Activated CD8-positive, alpha-beta memory T cell treated with anti-CD3 and anti-CD28 coated beads, Interleukin-2, amount 50 U/mL, for 24 hours (primary cell): Measurements from ENCODE around the gene KRT23.

ENCODE experiments used
- DNase-seq: peaks from one replicate; pipeline ENCODE4 v3.0.0-alpha.2; 2020; ENCODE audit errors: extremely low read depth

The KRT23 gene, protein sequence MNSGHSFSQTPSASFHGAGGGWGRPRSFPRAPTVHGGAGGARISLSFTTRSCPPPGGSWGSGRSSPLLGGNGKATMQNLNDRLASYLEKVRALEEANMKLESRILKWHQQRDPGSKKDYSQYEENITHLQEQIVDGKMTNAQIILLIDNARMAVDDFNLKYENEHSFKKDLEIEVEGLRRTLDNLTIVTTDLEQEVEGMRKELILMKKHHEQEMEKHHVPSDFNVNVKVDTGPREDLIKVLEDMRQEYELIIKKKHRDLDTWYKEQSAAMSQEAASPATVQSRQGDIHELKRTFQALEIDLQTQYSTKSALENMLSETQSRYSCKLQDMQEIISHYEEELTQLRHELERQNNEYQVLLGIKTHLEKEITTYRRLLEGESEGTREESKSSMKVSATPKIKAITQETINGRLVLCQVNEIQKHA

DNA sequence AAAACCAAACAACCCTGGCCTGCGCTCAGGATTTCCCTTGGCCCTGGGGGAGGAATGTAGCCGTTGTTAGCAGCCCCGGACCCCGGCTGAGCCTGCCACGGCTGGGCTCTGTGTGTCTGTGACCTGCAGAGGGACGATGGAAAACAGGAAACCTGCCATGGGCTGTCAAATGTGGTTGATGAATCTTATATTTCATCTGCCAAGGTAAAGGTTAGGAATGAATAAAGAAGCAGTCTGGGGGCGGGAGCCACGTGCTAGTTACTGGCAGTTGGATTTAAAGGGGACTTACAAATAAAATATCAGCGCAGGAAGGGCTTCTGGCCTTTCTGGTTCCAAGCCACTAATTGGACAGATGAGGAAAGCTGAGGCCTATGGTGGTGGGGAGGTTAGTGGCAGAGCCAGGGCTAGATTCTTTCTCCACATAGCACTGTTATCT lies at the start of gene KRT23:
Gene KRT23, minus strand, starts transcription at position 263 of the 436 bp plus-strand sequence. CDS start 1,043 bp downstream, outside the sequence.
- DNase-seq, result no peak

DNA sequence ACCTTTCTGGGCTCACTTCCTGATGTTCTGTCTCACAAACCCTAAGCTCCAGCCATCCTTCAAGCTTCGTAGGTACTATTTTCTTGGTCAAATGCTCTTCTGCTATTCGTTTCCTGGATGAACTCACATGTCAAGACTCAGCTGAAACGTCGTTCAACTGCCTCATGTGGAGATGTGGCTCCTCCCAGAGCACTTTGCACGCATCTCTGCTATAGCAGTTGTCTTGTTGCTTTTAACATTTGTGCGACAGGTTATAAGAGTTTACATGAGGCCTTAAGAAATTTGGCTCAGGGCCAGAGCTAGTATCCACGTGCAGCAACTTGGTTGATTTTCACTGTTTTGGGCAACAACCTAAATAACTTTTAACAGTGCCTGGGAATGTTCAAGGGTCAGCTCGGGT lies 49.5 kb upstream of the KRT23 start:
- DNase-seq, result no peak

DNA sequence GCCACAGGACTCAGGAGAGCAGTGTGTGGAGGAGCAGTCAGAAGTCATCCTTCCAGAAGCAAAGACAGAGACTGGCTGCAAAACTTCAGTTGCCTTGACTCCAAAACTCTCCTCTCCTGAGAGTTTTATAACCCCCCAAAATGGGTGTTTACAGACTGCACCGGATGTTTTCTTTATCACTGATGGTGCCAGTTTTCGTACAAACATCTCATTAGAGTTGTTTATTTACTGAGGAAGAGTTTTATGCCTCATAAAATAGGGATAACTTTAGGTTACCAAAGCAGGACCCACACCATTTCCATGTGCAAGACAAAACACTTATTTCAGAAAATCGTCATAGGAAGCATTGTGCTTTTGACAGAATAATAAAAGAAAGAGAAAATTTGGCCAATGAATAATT lies 46.8 kb upstream of the KRT23 start, which contains the start of gene KRT40:
Gene KRT40, minus strand, starts transcription at position 101 of the 400 bp plus-strand sequence. Its CDS starts 53 bp downstream, at position 48.
- no peak for DNase-seq

DNA sequence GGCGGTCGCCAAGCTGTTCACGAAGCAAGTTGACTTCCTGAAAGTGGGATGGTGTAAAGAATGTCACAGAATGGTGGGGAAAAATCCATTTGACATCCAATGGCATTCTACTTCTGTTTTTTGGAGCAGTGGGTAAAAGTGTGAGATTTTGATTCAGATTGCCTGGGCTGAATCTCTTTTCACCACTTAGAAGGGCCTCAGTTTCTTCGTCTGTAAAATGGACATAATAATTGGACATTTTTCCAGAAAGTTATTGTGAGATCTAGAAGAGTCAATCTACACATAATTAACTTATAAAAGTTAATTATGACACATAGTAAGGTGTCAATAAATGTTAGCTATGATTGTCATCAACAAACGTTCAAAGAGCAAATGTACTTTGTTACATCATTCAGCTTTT lies 43.7 kb upstream of the KRT23 start:
- DNase-seq, result no peak

DNA sequence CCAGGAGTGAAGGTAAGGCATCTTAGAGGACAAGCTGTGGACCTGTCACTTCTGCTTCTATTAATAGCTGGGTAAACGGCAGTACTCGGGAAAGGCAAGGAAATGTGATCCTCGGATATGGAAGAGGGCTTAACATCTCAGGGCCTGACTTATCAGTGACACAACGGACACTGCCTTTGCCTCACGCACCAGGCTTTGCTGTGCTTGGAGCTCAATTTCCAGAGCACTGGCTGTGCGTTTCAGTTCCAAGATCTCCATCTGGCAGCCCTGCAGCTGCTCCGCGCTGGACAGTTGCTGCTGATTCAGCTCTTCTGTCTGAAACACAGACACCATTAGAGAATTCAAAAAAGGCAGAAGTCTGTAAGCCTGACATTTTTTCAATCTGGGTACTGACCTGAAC lies 43.1 kb upstream of the KRT23 start:
- no peak for DNase-seq

DNA sequence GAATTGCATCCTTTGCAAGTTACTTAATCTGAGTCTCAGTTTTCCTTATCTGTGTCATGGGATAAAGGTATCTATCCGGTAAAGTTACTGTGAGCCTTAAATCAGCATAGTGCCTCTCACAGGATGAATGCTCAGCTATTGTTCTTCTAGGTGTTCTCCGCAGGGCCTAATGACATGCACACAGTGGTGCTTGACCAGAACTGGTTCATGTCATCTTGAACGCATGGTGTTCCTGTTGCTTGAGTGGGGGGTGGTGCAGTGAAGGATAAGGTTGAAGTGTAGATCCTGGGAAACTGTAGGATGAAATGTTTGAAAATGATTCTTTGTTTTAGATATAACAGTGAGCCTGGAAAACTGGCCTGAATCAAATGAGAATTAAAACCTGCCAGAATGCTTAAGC lies 42.7 kb upstream of the KRT23 start:
- no peak for DNase-seq

DNA sequence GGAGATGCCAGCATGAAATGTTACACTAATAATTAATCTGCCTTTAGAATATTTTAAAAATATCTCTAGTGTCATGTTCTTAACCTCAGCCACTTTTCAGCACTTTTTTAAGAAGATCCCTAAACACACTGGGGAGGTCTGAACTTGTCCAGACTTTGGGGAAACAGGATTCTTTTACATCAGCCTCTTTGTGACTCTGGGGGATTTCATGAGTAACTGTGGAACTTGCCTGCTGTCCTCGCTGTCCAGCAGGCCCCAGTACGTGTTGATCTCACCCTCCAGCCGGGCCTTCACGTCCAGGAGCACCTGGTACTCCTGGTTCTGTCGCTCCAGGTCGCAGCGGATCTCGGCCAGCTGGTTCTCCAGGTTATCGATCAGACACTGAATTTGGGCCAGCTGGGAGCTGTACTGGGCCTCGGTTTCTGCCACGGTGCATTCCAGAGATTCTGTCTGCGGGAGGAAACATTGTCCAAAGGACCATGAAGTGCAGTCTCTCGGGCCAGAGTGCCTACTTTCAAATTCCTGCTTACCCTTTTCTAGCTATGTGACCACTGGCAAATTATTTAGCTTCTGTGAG lies 41.2 kb upstream of the KRT23 start:
- no peak for DNase-seq

DNA sequence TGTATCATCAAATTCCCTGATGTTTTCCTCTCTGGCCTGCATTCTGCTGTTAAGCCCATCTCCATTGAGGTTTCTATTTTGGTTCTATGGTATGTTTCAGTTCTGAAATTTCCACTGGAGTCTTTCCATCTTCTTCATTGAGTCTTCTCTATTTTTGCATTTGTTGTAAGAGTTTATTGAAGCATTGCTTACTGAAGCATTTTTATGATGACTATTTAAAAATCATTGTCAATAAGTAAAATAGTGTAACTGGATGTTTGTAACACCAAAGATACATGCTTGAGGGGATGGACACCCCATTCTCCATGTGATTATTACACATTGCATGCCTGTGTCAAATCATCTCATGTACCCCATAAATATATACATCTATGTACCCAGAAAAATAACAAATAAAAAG lies 38.1 kb upstream of the KRT23 start:
- DNase-seq, result no peak

DNA sequence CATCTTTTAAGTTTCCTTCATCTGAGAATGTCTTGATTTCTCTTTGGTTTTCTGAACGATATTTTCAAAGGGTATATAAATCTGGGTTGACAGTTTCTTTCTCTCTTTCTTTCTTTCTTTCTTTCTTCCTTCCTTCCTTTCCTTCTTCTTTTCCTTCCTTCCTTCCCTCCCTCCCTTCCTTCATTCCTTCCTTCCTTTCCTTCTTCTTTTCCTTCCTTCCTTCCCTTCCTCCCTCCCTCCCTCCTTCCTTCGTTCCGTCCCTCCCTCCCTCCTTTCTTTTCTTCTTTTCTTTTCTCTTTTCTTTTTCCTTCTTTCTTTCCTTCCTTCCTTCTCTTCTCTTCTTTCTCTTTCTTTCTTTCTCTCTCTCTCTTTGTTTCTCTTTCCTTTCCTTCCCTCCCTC lies 36.9 kb upstream of the KRT23 start:
- no peak for DNase-seq

DNA sequence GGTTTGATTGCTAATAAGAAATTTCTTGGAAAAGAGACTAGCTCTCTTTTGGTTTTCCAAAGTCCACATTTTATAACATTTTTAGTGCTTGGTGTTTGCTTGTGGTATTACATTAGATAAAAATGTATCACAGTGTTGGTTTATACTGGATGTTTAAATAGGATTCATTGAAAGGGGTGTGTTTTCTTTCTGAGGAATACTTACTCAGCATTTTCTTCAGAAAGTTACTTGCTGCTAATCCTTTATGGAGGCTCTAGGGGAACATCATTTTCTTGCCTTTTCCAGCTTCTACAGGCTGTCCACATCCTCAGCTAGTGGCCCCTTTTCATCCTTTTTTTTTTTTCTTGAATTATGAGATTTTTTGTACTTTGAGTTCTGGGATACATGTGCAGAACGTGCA lies 30.1 kb upstream of the KRT23 start:
- no peak for DNase-seq

DNA sequence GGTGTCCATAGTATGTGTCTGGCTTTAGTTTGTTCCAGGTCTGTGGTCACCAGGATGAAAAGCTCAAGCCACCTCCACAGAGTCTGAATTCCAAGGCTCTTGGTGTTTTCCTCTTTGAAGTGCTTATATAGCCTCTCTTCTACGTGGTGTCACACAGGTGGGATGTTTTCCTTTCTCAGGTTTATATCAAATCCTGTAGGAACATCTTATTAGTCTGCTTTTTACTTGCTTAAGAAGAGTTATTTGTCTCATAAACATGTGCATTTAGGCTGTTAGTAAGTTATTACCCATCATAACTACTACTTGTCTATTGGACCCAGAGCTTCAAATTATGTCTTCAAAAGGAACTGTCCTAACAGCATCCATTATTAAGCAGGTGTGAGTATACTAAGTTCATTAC lies 29.4 kb upstream of the KRT23 start, which contains the start of gene KRT39:
Gene KRT39, minus strand, starts transcription at position 101 of the 400 bp plus-strand sequence. Its CDS starts 92 bp downstream, at position 9.
- DNase-seq, result no peak

DNA sequence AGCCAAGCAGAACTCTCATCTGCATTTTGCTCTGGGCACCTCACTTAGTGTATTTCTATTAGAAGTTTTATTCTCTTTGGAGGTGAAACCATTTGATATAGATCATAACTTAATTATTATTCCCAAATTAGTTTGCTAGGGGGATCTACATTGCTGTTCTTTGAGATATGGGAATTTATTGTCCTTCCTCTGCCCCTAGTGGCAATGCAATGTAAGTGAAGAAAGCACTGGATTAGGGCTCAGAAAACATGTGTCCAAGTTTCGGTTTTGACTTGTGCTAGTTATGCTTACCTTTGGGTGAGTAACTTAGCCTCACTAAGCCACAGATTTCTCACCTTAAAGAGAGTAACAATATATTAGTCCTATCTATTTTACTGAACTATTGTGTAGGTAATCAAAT lies 26.4 kb upstream of the KRT23 start:
- no peak for DNase-seq

DNA sequence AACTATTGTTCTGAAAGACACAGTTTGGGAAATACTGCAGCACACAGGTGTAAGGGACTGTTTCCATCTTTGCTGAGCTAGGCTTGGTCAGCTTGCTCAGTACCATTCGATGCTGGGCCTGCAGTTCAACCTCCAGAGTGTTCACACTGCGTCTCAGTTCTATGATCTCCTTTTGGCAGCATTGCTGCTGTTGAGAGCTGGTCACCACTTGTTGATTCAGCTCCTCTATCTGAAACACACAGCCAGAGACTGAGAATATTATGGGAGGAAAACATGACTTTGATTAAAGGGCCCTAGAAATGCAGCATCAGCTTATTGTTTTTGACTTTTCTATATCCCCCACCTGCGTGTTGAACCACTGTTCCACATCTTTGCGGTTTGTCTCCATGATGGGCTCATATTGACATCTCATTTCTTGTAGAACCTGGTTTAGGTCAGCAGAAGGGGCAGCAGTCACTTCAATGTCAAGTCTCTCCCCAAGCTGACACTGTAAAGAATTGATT lies 24.7 kb upstream of the KRT23 start:
- DNase-seq, result no peak

DNA sequence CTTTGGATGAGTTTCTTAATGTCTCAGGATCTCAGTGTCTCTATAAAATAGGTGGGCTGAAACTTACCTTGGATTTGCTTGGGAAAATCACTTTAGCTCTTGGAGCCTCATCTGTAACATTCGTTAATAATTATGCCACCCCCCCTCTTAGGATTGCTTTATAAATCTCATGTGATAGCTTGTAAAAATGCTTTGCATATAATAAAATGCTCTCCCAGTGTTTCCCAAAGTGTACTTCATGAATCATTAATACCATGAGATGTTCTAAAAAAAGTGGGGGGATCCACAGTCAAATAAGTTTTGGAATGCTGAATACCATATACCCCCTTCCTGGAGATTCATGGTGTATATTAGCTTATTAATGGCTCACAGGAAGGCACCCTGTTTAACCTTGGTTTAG lies 24.1 kb upstream of the KRT23 start:
- no peak for DNase-seq

DNA sequence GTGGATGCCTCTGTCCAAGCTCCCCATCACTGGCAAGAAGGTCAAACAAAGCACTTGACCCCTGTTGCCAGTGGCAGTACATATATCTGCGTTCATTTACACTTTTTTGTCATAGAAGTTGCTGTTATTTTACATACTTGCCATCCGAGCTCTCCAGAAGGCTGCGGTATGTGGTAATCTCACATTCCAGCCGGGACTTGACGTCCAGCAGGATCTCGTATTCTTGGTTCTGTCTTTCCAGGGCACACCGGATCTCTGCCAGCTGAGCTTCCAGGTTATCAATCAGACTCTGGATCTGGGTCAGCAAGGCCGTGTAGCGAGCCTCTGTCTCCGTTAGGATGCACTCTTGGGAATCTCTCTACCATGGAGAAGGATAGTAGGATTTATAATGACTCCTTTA lies 22.7 kb upstream of the KRT23 start:
- no peak for DNase-seq

DNA sequence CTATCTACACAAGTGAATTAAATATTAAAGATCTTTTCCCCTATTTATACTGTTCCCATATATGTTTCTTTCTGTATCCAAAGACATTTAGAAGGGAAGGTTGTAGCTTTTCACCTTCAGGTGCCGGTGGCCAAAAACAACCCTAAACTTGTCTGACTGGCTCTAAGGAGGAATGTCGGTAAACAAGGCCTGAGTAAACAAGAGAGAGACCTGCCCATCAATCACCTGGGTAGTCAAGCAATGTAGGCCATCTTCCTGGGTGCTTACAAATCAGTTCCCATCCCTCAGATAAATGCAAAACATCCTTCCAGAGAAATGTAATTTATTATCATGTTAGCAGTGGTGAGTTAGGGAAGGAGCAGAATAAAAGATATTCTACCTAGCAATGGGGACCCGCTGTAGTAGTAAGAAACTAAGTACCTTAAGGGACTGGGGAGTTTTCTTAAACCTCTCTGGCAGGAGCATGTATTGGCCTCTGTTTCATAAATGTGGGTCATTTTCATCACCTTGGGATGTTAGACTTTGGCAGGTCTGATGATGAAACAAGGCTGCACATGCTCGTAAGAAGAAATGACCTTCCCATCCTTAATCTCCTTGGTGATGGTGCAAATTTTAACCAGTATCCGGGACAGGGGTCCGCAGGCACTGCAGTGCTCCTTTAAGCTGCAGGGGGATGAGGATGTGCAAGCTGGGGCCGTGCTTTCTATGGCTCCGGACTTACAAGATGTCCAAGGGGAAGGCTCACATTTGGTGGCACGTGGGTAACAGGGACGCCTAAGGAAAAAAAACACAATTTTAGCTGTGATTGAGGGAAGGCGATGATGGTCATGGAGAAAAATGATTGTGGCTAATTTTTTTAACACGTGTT lies 20.9 kb upstream of the KRT23 start:
- no peak for DNase-seq

DNA sequence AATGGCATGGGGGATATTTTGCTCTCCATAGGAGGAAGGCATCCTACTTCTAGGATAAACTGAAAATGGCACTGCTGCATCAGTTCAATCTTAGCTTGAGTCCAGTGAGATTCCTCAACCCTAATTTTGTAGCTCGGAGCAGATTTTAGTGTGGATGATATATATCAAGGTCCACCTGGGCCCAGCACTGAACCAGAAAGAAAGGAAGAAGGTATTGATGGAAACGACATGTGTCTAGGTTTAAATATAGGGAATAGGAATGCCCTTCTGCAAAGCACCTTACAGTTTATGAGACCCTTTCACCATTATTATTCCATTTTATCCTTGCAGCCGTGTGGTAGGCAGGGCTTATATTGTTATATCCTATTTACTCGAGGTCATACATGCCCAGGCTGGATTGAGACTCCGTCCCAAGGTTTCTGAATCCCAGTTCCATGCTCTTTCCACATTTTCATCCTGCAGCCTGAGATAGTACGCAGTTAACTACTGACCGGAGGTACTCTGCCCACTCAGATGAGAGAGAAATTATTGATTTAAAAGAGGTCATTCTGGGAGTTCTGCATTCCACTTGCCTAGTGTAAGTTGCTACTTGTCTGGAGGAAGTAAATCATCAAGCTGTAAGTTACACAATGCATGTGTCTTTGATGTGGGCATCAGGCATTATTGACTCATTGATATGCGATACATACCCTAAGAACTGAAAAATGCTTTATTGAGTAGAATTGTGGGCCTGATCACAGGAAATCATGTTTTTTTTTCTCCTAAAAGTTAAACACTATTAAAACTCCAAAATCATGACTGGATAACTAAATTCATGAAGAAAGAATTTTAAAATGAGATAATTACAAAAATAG lies 19.2 kb upstream of the KRT23 start:
- DNase-seq, result no peak

DNA sequence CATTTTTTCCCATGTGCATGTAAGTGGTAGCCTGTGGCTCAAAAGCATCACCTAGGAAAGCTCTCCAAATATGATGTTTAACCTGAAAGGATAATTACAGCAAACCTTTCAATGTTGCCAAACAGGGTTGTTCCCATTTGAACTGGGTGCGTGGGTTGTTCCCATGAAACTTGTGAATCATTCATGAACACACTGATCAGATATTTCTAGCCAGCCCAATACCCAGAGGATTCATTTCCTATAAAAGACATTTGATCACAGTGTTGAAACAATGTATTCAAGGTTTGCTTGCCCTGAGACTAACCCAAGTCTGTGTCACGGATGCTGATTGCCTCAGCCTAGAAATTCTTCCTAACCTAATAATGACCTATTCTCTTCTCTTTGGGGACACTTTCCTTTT lies 16.4 kb upstream of the KRT23 start:
- DNase-seq, result no peak

DNA sequence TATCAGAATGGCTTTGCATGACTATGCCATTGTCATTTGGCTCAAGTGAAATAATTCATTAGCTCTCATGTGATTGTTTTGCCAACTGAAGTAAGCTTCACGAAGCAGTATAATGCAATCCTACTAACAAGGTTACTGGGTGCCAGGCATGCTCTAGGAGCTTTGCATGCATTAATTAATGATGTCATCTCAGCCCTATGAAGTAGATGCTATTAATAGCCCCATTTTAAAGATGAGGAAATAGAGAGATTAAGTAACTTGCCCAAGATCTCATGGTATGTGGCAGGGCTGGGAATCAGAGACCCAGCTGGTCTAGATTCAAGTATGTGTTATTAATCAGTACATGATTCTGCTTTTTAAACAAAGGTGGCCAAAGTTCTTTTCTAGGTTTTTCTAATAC lies 15.2 kb upstream of the KRT23 start:
- DNase-seq, result no peak

DNA sequence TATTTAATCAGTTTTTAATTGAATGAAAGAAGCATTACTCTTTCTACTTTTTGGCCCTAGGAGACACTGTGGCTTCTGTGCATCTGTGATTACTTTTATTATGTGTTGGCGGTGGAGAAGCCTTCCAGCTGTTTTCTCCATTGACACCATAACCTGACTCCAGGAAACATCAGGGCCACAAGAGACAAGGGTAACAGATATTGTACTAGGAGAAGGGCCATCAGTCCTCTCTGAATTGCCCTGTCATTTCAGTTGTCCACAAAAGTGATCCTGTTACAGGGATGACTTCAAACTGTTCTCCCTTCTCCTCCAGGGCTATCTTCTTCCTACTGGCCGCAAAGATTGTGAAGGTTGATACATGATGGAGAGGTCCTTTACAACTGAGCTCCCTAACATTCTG lies 14.7 kb upstream of the KRT23 start:
- no peak for DNase-seq

DNA sequence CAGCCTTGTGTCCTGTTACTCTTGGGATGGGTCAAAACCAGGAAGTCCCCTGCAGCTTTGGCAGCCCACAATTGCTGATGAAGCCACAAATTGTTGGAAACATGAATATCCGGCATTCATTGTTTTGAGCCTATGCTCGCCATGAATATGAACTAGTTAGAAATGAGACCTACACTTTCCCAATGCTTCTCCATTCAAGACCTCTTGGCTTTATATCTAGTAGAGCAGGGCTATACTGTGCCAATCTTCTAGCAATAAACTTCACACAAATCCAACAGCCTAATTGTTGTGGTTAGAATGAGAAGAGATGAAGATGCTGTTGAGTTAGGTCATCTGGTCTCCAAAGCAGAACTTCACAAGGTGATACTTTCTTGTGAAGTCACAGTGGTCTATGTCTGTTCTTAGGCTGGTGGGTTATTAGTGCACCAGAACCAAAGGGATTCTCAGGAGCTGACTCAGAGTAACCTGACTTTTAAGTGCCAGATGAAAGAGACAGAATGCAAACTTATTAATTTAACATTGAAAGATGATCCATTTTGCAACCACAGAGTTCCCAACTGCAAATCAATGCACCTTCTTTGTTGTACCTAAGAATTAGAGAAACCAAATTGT lies 13.7 kb upstream of the KRT23 start:
- no peak for DNase-seq
